Measurements from ENCODE around the gene CFAP43.

DNA sequence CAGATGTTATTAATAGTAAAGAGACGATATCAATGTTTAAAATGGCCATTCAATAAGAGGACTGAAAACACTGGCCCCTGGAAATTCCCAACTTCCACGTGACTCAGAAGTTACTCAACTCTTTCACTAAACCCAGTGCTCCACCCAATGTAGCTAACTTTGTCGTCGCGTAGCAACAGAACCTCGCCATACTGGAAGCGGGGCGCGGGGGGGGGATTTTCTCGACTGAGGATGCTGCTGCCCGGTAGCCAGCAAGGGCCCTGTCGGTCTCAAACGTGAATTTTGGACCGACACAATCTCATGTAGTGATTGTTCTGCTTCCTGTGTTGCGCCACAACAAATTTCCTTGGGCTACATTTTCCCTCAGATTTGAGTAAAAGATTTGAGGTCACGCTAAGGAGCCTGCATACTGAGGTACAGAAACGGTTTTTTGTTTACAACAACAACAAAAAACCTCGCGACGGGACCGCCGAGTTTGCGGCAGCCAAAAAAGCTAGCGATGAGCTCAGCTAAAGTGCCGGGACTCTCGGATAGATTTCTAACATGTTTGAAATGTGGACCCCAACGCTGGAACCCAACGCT is 111.2 kb downstream of the CFAP43 start:
- TF ChIP-seq ZNF274 (IDR thresholded peaks at IDR 0.05; ENCODE audit: borderline replicate concordance, low read depth, low read length) (no peak), FOXK2 (conservative IDR thresholded peaks at IDR 0.05 in 1 of 2, IDR thresholded peaks at IDR 0.05 in 1 of 2; ENCODE audit: low read depth in 2 of 2) (no peak), MAFK (IDR thresholded peaks at IDR 0.05; ENCODE audit: low read length) (no peak), JUNB (CRISPR knock-in tag; conservative IDR thresholded peaks at IDR 0.05) (no peak), MTA1 (IDR thresholded peaks at IDR 0.05; ENCODE audit: borderline replicate concordance) (no peak), NRF1 (conservative IDR thresholded peaks at IDR 0.05 in 1 of 2, IDR thresholded peaks at IDR 0.05 in 1 of 2) (no peak), PTRF (tag; IDR thresholded peaks at IDR 0.05) (no peak), CHD1 (IDR thresholded peaks at IDR 0.05; ENCODE audit: low read length) (no peak), MYC (IDR thresholded peaks at IDR 0.05; ENCODE audit: low read depth, low read length) (no peak), MYC (CRISPR knock-in tag; IDR thresholded peaks at IDR 0.05; ENCODE audit: borderline replicate concordance, low read depth) (no peak), HCFC1 (IDR thresholded peaks at IDR 0.05; ENCODE audit: low read depth, low read length) (no peak)
- TF ChIP-seq, protein P1, sequence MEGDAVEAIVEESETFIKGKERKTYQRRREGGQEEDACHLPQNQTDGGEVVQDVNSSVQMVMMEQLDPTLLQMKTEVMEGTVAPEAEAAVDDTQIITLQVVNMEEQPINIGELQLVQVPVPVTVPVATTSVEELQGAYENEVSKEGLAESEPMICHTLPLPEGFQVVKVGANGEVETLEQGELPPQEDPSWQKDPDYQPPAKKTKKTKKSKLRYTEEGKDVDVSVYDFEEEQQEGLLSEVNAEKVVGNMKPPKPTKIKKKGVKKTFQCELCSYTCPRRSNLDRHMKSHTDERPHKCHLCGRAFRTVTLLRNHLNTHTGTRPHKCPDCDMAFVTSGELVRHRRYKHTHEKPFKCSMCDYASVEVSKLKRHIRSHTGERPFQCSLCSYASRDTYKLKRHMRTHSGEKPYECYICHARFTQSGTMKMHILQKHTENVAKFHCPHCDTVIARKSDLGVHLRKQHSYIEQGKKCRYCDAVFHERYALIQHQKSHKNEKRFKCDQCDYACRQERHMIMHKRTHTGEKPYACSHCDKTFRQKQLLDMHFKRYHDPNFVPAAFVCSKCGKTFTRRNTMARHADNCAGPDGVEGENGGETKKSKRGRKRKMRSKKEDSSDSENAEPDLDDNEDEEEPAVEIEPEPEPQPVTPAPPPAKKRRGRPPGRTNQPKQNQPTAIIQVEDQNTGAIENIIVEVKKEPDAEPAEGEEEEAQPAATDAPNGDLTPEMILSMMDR (IDR thresholded peaks at IDR 0.05 in 2 of 3, conservative IDR thresholded peaks at IDR 0.05 in 1 of 3; ENCODE audit: insufficient read depth in 2 of 3, low read depth in 1 of 3, low read length in 3 of 3), result no peak
- TF ChIP-seq, protein P2, sequence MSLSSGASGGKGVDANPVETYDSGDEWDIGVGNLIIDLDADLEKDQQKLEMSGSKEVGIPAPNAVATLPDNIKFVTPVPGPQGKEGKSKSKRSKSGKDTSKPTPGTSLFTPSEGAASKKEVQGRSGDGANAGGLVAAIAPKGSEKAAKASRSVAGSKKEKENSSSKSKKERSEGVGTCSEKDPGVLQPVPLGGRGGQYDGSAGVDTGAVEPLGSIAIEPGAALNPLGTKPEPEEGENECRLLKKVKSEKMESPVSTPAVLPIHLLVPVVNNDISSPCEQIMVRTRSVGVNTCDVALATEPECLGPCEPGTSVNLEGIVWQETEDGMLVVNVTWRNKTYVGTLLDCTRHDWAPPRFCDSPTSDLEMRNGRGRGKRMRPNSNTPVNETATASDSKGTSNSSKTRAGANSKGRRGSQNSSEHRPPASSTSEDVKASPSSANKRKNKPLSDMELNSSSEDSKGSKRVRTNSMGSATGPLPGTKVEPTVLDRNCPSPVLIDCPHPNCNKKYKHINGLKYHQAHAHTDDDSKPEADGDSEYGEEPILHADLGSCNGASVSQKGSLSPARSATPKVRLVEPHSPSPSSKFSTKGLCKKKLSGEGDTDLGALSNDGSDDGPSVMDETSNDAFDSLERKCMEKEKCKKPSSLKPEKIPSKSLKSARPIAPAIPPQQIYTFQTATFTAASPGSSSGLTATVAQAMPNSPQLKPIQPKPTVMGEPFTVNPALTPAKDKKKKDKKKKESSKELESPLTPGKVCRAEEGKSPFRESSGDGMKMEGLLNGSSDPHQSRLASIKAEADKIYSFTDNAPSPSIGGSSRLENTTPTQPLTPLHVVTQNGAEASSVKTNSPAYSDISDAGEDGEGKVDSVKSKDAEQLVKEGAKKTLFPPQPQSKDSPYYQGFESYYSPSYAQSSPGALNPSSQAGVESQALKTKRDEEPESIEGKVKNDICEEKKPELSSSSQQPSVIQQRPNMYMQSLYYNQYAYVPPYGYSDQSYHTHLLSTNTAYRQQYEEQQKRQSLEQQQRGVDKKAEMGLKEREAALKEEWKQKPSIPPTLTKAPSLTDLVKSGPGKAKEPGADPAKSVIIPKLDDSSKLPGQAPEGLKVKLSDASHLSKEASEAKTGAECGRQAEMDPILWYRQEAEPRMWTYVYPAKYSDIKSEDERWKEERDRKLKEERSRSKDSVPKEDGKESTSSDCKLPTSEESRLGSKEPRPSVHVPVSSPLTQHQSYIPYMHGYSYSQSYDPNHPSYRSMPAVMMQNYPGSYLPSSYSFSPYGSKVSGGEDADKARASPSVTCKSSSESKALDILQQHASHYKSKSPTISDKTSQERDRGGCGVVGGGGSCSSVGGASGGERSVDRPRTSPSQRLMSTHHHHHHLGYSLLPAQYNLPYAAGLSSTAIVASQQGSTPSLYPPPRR (CRISPR knock-in tag; IDR thresholded peaks at IDR 0.05; ENCODE audit: borderline replicate concordance), result no peak
- TF ChIP-seq, protein P3, sequence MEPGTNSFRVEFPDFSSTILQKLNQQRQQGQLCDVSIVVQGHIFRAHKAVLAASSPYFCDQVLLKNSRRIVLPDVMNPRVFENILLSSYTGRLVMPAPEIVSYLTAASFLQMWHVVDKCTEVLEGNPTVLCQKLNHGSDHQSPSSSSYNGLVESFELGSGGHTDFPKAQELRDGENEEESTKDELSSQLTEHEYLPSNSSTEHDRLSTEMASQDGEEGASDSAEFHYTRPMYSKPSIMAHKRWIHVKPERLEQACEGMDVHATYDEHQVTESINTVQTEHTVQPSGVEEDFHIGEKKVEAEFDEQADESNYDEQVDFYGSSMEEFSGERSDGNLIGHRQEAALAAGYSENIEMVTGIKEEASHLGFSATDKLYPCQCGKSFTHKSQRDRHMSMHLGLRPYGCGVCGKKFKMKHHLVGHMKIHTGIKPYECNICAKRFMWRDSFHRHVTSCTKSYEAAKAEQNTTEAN (CRISPR knock-in tag; IDR thresholded peaks at IDR 0.05), result no peak
